ENCODE measurements around the gene OAS1.

OAS1 gene

GRCh38 chr12:112906712-112907414, at the start of gene OAS1:
Gene OAS1, plus strand, starts transcription at chr12:112906962. Its CDS starts 78 bp downstream, at chr12:112907040.
- DNase-seq, result peak; percentile 16

DNA sequence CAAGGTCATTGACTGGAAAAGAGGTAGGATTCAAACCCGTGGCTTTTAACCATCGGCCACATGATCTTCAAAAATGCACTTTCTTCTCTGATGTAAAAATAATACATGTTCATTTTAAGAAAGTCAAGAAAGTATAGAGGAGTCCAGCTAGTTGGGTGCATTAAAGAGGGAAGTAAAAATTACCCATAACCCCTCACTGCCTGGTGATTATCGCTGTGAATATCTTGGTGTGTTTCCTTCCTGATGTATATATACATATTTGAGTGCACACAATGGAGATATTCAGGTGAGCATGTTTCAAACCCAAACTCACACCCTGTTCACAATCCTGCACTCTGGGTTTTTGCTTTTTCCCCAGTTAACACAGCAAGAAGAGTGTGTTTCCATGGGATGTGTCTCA, 47.5 kb upstream of the OAS1 start:
- DNase-seq, result no peak

DNA sequence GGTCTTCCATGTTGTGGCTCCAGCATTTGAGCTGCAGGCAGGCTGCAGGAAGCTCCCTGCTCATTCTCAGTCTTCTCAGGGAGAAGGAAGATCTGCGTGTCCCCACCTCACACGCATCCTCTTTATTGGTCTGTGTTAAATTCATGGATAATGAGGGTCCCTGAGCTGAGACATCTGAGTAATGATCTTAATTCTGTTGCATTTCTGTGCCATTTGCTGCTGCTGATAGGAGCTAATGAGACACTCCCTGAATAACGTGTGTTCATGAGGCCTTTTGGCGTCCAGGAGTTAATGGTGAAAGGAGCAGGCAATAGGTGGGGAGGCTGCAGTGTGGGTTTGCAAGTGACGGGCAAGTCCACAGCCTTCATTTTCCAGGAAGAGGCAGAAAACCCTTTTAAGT, 46.6 kb upstream of the OAS1 start:
- DNase-seq, result no peak

- no peak for DNase-seq
Observed at GRCh38 chr12:112861284-112861683, 45.5 kb upstream of the OAS1 start.

- no peak for DNase-seq
Observed at GRCh38 chr12:112862636-112863290, 44.0 kb upstream of the OAS1 start.

GRCh38 chr12:112868459-112869041, 38.2 kb upstream of the OAS1 start:
- DNase-seq, result no peak

DNA sequence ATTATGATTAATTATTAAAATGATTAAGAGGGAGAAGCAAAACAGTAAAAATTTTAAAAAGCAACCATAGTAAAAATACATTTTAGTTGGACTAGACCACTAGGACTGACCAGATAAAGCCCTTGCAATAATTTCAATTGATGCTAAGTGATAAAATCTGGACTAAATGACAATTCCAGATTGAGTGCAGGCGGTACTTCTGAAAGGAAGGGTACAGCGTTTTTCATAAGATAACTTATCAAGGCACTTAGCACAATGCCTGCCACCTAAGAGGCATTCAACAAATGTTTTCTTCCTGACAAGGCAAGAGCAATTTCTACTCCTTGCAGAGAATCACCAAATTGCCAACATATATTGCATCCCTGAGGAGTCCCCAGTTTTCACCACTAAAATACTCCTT, 37.7 kb upstream of the OAS1 start:
- DNase-seq, result no peak

DNA sequence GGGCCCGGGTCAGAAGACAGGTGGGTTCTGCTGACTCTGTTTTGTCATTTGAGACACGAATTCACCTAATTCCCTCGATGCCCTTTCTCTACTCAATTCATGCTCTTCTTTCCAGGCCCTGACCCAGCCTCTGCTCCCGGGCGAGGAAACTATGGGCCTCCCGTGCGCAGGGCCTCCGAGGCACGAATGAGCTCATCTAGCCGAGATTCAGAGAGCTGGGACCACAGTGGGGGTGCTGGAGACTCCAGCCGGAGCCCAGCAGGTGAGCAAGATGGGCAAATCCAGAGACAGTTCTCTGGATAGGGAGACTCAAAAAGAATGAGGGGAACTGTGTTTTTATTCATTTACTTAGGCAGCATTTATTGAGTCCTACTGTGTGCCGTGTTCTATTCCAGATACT, 37.0 kb upstream of the OAS1 start:
- no peak for DNase-seq

DNA sequence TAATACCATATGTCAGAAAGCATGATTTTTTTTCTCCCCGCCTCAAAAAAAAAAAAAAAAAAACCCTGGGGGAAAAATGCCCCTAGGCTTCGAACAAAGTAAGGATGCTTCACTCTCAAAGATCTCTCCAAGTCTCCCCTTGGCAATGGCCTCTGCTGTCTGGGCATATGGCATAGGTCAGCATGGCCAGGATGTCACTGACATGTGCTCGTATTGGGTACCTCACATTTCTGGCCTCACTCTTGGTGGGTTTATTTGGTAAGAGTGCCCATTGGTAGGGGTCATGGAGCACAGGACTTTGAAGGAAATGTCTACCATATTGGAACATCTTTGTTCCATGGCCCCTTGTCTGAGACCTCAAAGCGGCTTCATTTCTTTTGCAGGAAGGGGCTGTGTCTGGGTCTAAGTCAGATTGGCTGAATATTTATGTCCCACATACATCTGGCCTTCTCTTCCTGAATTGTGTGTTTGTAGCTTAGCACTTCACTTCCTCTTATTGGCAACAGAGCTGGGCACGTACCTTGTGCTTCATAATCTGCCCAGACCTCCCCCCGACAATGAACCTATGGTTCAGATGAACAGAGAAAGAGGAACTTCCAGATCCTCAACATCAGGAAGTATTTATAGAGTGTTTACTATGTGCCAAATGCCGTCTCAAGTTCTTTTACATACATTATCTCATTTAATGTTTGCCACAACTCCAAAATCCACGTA, 36.3 kb upstream of the OAS1 start:
- no peak for DNase-seq

DNA sequence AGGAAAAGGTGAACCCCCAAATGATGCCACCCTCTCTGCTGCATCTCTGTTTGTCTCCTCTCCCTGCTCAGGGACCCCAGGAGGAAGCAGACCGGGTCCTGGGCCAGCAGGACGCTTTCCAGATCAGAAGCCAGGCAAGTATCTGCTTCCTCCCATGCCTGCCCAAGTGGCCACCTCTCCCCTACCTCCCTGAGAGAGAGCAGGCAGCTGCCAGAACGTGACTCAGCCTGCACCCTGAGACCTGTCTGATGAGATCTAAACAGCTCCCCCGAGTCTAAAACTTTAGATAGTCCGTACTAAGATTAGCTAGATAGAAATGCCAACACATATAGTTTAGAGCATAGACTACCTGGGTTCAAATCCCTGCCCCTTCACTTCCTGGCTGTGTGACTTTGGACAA, 31.2 kb upstream of the OAS1 start:
- DNase-seq, result no peak

- no peak for DNase-seq
Observed at GRCh38 chr12:112876506-112876905, 30.3 kb upstream of the OAS1 start.

- no peak for DNase-seq
Observed at GRCh38 chr12:112877006-112877405, 29.8 kb upstream of the OAS1 start.

DNA sequence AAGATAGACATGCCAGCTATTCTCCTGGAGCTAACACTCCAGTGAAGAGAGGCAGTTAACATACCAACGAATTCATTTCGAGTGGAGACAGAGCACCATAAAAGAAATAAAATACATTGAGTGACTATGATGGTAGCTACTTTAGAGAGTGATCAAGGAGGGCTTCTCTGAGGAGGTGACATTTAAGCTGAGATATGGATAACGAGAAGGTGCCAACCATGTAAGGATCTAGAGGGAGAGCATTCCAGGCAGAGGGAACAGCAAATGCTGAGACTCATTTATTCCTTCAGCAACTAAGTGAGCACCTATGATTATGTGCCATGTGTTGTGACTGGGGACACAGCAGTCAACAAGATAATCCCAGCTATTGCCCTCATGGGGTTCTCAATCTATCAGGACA, 28.3 kb upstream of the OAS1 start:
- no peak for DNase-seq

GRCh38 chr12:112879191-112879705, 27.5 kb upstream of the OAS1 start:
- DNase-seq, result no peak

DNA sequence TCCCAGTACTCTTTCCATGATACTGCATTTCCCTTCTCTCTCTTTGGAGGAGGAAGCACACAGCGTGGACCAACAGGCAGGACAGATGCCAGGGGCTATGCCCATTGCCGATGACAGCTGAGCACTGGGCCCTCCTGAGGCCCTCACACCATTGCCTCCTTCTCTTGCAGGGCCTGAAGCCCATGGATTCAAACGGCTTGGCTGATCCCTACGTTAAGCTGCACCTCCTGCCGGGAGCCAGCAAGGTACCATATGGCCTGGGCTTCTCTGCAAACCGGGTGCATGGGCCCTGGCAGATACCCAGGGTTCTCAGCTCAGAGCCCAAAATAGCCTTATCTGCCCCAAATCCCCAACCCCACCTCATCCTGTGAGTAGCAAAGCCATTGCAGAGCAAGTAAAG, 25.2 kb upstream of the OAS1 start:
- no peak for DNase-seq

- DNase-seq, result no peak
Observed at GRCh38 chr12:112885236-112885635, 21.5 kb upstream of the OAS1 start.

GRCh38 chr12:112887550-112887949, 19.2 kb upstream of the OAS1 start:
- no peak for DNase-seq

GRCh38 chr12:112891093-112892024, 15.4 kb upstream of the OAS1 start:
- DNase-seq, result no peak

GRCh38 chr12:112892856-112893255, 13.9 kb upstream of the OAS1 start:
- no peak for DNase-seq

GRCh38 chr12:112894128-112894527, 12.6 kb upstream of the OAS1 start:
- no peak for DNase-seq

GRCh38 chr12:112898380-112898779, 8.4 kb upstream of the OAS1 start:
- no peak for DNase-seq

Data from HCEC 1CT (cell line).